CD4-positive, alpha-beta T cell (primary cell): ENCODE data around the gene PKNOX2. TPM values are rescaled to one million over a fixed set of nuclear protein-coding genes. Genes with fewer than 3 reads are reported as not detected.

Source experiments
- ATAC-seq: fragments of 200-7000 bp; cut with Tn5 transposase; one replicate; pipeline ENCODE4 v1.10.0; 2022; ENCODE audit warnings: mild to moderate bottlenecking; ENCODE audit not compliant: poor library complexity
- CTCF ChIA-PET: fragments of 350-600 bp; sonication (Branson Sonifier 250); formaldehyde crosslinking; loops from one replicate; lab custom pipeline; 2021; ENCODE audit warnings: antibody characterized with exemption, inconsistent platforms; lab: Charles Lee
- POLR2A ChIA-PET: fragments of 350-600 bp; sonication (Branson Sonifier 250); formaldehyde crosslinking; loops from one replicate; lab custom pipeline; 2021; ENCODE audit warnings: antibody characterized with exemption, inconsistent platforms; lab: Charles Lee
- DNase-seq, 14 experiments: peaks; one replicate each; pipeline ENCODE4 v3.0.0-alpha.2; 2013 to 2020; ENCODE audit warnings: mixed read lengths in 2 of 14
- H3K27ac ChIP-seq, 2 donors: one replicate each; pipeline versions ENCODE4 v1.5.1 to v1.7.0; 2013; ENCODE audit warnings: low read length in 2 of 2, low read depth in 1 of 2, mild to moderate bottlenecking in 1 of 2
- H3K27me3 ChIP-seq, 2 experiments: 1 replicate in 1 of 2; 2 replicates in 1 of 2; pipeline versions ENCODE4 v1.6.1 to v1.7.0; 2013; ENCODE audit warnings: low read length in 2 of 2, control low read depth in 1 of 2, mild to moderate bottlenecking in 1 of 2, moderate library complexity in 1 of 2; ENCODE audit not compliant: insufficient read depth in 2 of 2, control insufficient read depth in 1 of 2
- H3K36me3 ChIP-seq: one replicate; pipeline ENCODE4 v1.6.1; 2013; ENCODE audit warnings: low read length, control low read depth; ENCODE audit not compliant: insufficient read depth
- H3K4me1 ChIP-seq: one replicate; pipeline ENCODE4 v1.6.1; 2013; ENCODE audit warnings: low read length, control low read depth; ENCODE audit not compliant: insufficient read depth
- H3K4me3 ChIP-seq: one replicate; pipeline ENCODE4 v1.5.1; 2013; ENCODE audit warnings: mild to moderate bottlenecking, low read length, moderate library complexity
- H3K9me3 ChIP-seq, 2 experiments: 1 replicate in 1 of 2; 2 replicates in 1 of 2; pipeline versions ENCODE4 v1.6.1 to v1.7.0; 2013; ENCODE audit warnings: low read length in 2 of 2, mild to moderate bottlenecking in 2 of 2, control low read depth in 1 of 2, moderate library complexity in 1 of 2; ENCODE audit not compliant: control insufficient read depth in 1 of 2, insufficient read depth in 1 of 2
- H3K27ac Mint-ChIP-seq: one replicate; pipeline ENCODE4 v1.8.0; 2020; ENCODE audit warnings: mixed read lengths
- H3K27me3 Mint-ChIP-seq: one replicate; pipeline ENCODE4 v1.8.0; 2021; ENCODE audit warnings: mixed read lengths
- H3K36me3 Mint-ChIP-seq: one replicate; pipeline ENCODE4 v1.8.0; 2021; ENCODE audit warnings: low read depth, mixed read lengths
- H3K4me1 Mint-ChIP-seq: one replicate; pipeline ENCODE4 v1.8.0; 2021; ENCODE audit warnings: low read depth, mixed read lengths
- H3K4me3 Mint-ChIP-seq: one replicate; pipeline ENCODE4 v1.8.0; 2020; ENCODE audit warnings: mild to moderate bottlenecking, mixed read lengths
- H3K9me3 Mint-ChIP-seq: one replicate; pipeline ENCODE4 v1.8.0; 2020; ENCODE audit warnings: mixed read lengths
- CTCF ChIP-seq: fragments of 200-600 bp; IDR thresholded peaks from one replicate; pipeline ENCODE4 v1.8.0; 2022; ENCODE audit warnings: antibody characterized with exemption, mild to moderate bottlenecking
- intact Hi-C, 2 experiments: fragments of 100-400 bp; cut with DNase I in 1 of 2; cut with micrococcal nuclease in 1 of 2; formaldehyde crosslinking; loops; one replicate each; pipeline versions ENCODE4 v1.15.1 to v1.9.0; 2023 to 2025; cut with DNase I, micrococcal nuclease
- total RNA-seq, 174 experiments: library from RNA in 2 of 174; stranded (reverse) in 2 of 174; gene quantifications; one replicate each; pipeline ENCODE4 v1.2.3 and lab custom pipeline; 2021 to 2026

Gene PKNOX2
- total RNA-seq, 2 experiments from 2014 or later: not detected

DNA sequence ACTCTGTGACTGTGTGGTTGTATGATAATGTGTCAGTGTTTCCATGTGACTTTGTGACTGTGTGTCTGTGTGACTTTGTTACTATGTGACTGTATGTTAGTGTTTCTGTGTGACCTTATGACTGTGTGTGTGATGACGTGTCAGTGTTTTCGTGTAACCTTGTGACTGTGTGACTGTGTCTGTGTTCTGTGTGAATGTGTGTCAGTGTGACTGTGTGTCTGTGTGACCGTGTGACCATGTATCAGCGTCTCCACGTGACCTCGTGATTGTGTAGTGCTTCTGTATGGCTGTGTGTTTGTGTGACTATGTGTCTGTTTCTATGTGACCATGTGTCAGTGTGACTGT, 9.5 kb upstream of the PKNOX2 start:
- Mint-ChIP-seq H3K4me3 (no peak overlapping the region), H3K9me3 (no peaks in the 10 kb centered on the region), H3K4me1 (no peaks in the 10 kb centered on the region), H3K27me3 (peaks cover 47% of the 10 kb centered on the region), H3K27ac (no peak overlapping the region), H3K36me3 (no peaks in the 10 kb centered on the region)
- Histone ChIP-seq H3K27ac (no peak overlapping the region), H3K9me3 (no peaks in the 10 kb centered on the region), H3K36me3 (no peaks in the 10 kb centered on the region), H3K4me1 (no peaks in the 10 kb centered on the region), H3K4me3 (no peak overlapping the region), H3K27me3 (peaks cover 11 to 13% of the 10 kb centered on the region in 2 experiments)
- CTCF ChIA-PET: no interaction called here
- no peak for ATAC-seq
- no peak for TF ChIP-seq CTCF
- intact Hi-C loops: no loop called here
- POLR2A ChIA-PET: no interaction called here
- DNase-seq: no peak

DNA sequence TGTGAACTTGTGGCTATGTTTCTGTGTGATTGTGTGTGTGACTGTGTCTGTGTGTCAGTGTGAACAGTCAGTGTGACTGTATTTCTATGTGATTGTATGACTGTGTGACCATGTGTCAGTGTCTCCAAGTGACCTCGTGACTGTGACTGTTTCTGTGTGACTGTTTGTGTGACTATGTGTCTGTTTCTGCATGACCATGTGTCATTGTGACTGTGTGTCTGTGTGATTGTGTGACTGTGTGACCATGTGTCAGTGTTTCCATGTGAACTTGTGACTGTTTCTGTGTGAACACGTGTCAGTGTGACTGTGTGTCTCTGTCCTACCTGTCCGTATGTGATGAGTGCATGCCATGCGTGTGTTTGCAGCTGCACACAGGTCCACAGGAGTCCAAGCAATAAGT, 8.8 kb upstream of the PKNOX2 start:
- Histone ChIP-seq H3K4me1 (no peaks in the 10 kb centered on the region), H3K4me3 (no peak overlapping the region), H3K27ac (no peak overlapping the region), H3K27me3 (peaks cover 14 to 17% of the 10 kb centered on the region in 2 experiments), H3K36me3 (no peaks in the 10 kb centered on the region), H3K9me3 (no peaks in the 10 kb centered on the region)
- Mint-ChIP-seq H3K4me1 (no peaks in the 10 kb centered on the region), H3K36me3 (no peaks in the 10 kb centered on the region), H3K27me3 (peaks cover 47% of the 10 kb centered on the region), H3K27ac (no peak overlapping the region), H3K9me3 (no peaks in the 10 kb centered on the region), H3K4me3 (no peak overlapping the region)
- no peak for ATAC-seq
- ChIA-PET POLR2A (no interaction called here), CTCF (no interaction called here)
- no peak for TF ChIP-seq CTCF
- intact Hi-C loops: no loop called here
- DNase-seq: no peak

- no peaks in the 10 kb centered on the region for H3K36me3 ChIP-seq
- Mint-ChIP-seq H3K36me3 (no peaks in the 10 kb centered on the region), H3K4me1 (no peaks in the 10 kb centered on the region), H3K4me3 (no peak overlapping the region), H3K27ac (no peak overlapping the region), H3K27me3 (peaks cover 49% of the 10 kb centered on the region), H3K9me3 (no peaks in the 10 kb centered on the region)
- ChIA-PET CTCF (no interaction called here), POLR2A (no interaction called here)
- peaks cover 11 to 17% of the 10 kb centered on the region in 2 experiments for H3K27me3 ChIP-seq
- no peaks in the 10 kb centered on the region for H3K9me3 ChIP-seq
- no peak for TF ChIP-seq CTCF
- no peak for ATAC-seq
- H3K27ac ChIP-seq: no peak overlapping the region
- no peaks in the 10 kb centered on the region for H3K4me1 ChIP-seq
- DNase-seq: no peak
- intact Hi-C loops: no loop called here
- H3K4me3 ChIP-seq: no peak overlapping the region
Observed at GRCh38 chr11:125156346-125157117, 8.0 kb upstream of the PKNOX2 start.
